ENCODE data around the gene KRTAP4-1. TPM values are rescaled to one million over a fixed set of nuclear protein-coding genes. Genes with fewer than 3 reads are reported as not detected.
"Not testable (repeated sequence)": the region's sequence is repeated elsewhere in the genome, so short reads cannot be mapped to it uniquely, and the experiment has no call there.

The KRTAP4-1 gene
- total and polyA plus RNA-seq, 4 donors, result not detected

- Histone ChIP-seq H3K36me3 (ENCODE audit: control insufficient read depth in 4 of 4, insufficient read depth in 3 of 4, low read depth in 1 of 4, low read length in 3 of 4) (no peaks in the 10 kb centered on the region), H3K4me3 (ENCODE audit: low read depth in 1 of 3, low read length in 3 of 3) (no peak overlapping the region), H3K9ac (ENCODE audit: low read depth in 1 of 2, low read length in 2 of 2) (no peak overlapping the region), H3K27me3 (ENCODE audit: control insufficient read depth in 4 of 4, insufficient read depth in 4 of 4, low read length in 3 of 4) (peaks cover 0 to 5% (median under 1%) of the 10 kb centered on the region in 4 donors), H3K9me3 (ENCODE audit: control insufficient read depth in 4 of 4, low read length in 3 of 4) (no peaks in the 10 kb centered on the region), H3K4me1 (ENCODE audit: control insufficient read depth in 4 of 4, insufficient read depth in 4 of 4, low read length in 3 of 4) (no peaks in the 10 kb centered on the region), H3K27ac (ENCODE audit: low read depth in 1 of 2, low read length in 2 of 2) (no peak overlapping the region)
- WGBS, result 68% methylated on average over 7 of the region's 7 CpGs
- no peak for DNase-seq (ENCODE audit: low spot score)
- TF ChIP-seq ZBTB33 (IDR thresholded peaks at IDR 0.05) (no peak), HNF4A (conservative IDR thresholded peaks at IDR 0.05) (no peak), RAD21 (IDR thresholded peaks at IDR 0.05) (no peak), RXRA (IDR thresholded peaks at IDR 0.05) (no peak), NR2F2 (IDR thresholded peaks at IDR 0.05) (no peak), TAF1 (conservative IDR thresholded peaks at IDR 0.05) (no peak), YY1 (IDR thresholded peaks at IDR 0.05) (no peak), FOXA2 (IDR thresholded peaks at IDR 0.05) (no peak), FOXA1 (IDR thresholded peaks at IDR 0.05) (no peak), ATF3 (IDR thresholded peaks at IDR 0.05) (no peak), HNF4G (IDR thresholded peaks at IDR 0.05) (no peak), GABPA (IDR thresholded peaks at IDR 0.05 in 1 of 2, conservative IDR thresholded peaks at IDR 0.05 in 1 of 2) (no peak), JUND (IDR thresholded peaks at IDR 0.05) (no peak)
Measured at GRCh38 chr17:41163828-41164227, 20.9 kb downstream of the KRTAP4-1 start.

GRCh38 chr17:41160648-41161047 lies 24.1 kb downstream of the KRTAP4-1 start, which contains the start of gene KRTAP4-4:
KRTAP4-4 (minus strand) TSS chr17:41160748; CDS start chr17:41160691, 57 bp downstream.
- Histone ChIP-seq H3K36me3 (ENCODE audit: control insufficient read depth in 4 of 4, insufficient read depth in 3 of 4, low read depth in 1 of 4, low read length in 3 of 4) (no peaks in the 10 kb centered on the region), H3K27ac (ENCODE audit: low read depth in 1 of 2, low read length in 2 of 2) (no peak within 1 kb of the TSS), H3K4me3 (ENCODE audit: low read depth in 1 of 3, low read length in 3 of 3) (no peak within 1 kb of the TSS), H3K9me3 (ENCODE audit: control insufficient read depth in 4 of 4, low read length in 3 of 4) (no peaks in the 10 kb centered on the region), H3K27me3 (ENCODE audit: control insufficient read depth in 4 of 4, insufficient read depth in 4 of 4, low read length in 3 of 4) (peaks cover 0 to 5% (median under 1%) of the 10 kb centered on the region in 4 donors), H3K4me1 (ENCODE audit: control insufficient read depth in 4 of 4, insufficient read depth in 4 of 4, low read length in 3 of 4) (no peaks in the 10 kb centered on the region), H3K9ac (ENCODE audit: low read depth in 1 of 2, low read length in 2 of 2) (no peak within 1 kb of the TSS)
- no peak for DNase-seq (ENCODE audit: low spot score)
- 76% methylated on average over 1 of the region's 1 CpG for WGBS
- no peak for TF ChIP-seq EGR1 (IDR thresholded peaks at IDR 0.05; ENCODE audit: low read depth in 2 of 2)
- no peak for TF ChIP-seq ZBTB33 (IDR thresholded peaks at IDR 0.05)
- no peak for TF ChIP-seq HNF4A (conservative IDR thresholded peaks at IDR 0.05)
- no peak for TF ChIP-seq REST (IDR thresholded peaks at IDR 0.05)
- no peak for TF ChIP-seq NR2F2 (IDR thresholded peaks at IDR 0.05)
- no peak for TF ChIP-seq GABPA (IDR thresholded peaks at IDR 0.05 in 1 of 2, conservative IDR thresholded peaks at IDR 0.05 in 1 of 2)
- no peak for TF ChIP-seq JUND (IDR thresholded peaks at IDR 0.05)
- no peak for TF ChIP-seq MAX (IDR thresholded peaks at IDR 0.05)
- TF ChIP-seq FOXA1 (IDR thresholded peaks at IDR 0.05), result no peak

GRCh38 chr17:41160190-41160589 lies 24.5 kb downstream of the KRTAP4-1 start:
- 88% methylated on average over 3 of the region's 3 CpGs for WGBS
- not testable (repeated sequence) for H3K36me3 ChIP-seq (ENCODE audit: control insufficient read depth in 4 of 4, insufficient read depth in 3 of 4, low read depth in 1 of 4, low read length in 3 of 4); H3K27ac ChIP-seq (ENCODE audit: low read depth in 1 of 2, low read length in 2 of 2); H3K27me3 ChIP-seq (ENCODE audit: control insufficient read depth in 4 of 4, insufficient read depth in 4 of 4, low read length in 3 of 4); H3K4me1 ChIP-seq (ENCODE audit: control insufficient read depth in 4 of 4, insufficient read depth in 4 of 4, low read length in 3 of 4); H3K9ac ChIP-seq (ENCODE audit: low read depth in 1 of 2, low read length in 2 of 2); DNase-seq (ENCODE audit: low spot score); H3K9me3 ChIP-seq (ENCODE audit: control insufficient read depth in 4 of 4, low read length in 3 of 4); H3K4me3 ChIP-seq (ENCODE audit: low read depth in 1 of 3, low read length in 3 of 3)
